Right hindlimb (tissue), 1 donor: ENCODE data around the gene RBM44.

ENCODE experiments used
- DNase-seq: peaks from one replicate; pipeline ENCODE4 v3.0.0-alpha.2; 2018

RBM44 gene

DNA sequence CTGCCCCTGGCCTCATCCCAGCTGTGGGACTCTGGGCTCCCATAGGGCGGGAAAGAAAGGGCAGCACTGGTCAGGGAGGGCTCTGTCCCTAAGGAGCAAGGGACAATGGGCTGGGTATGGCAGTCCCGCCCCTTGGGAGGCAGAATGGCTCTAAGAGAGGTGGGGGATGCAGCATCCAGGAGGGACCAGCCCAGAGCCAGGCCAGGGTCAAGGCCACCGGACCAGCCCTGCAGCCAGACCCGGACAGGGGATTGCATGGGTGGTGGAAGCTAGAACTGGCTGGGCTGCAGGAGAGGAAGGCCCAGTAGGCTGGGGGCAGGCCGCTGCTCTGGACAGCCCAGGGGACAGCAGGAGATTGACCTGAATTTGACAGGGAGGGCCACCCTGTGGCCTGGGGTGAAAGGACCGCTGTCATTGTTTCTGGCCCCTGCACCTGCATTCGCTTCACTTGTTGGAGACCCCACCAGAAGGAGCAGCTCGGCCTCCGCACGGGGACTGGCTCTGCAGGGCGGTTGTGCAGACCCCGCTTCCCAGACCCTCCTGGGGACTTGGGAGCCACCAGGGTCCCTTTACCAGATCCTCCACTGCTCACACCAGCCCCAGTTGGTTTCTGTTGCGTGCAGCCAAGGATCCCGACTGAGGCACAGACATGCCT is 75.4 kb downstream of the RBM44 start:
- no peak for DNase-seq

DNA sequence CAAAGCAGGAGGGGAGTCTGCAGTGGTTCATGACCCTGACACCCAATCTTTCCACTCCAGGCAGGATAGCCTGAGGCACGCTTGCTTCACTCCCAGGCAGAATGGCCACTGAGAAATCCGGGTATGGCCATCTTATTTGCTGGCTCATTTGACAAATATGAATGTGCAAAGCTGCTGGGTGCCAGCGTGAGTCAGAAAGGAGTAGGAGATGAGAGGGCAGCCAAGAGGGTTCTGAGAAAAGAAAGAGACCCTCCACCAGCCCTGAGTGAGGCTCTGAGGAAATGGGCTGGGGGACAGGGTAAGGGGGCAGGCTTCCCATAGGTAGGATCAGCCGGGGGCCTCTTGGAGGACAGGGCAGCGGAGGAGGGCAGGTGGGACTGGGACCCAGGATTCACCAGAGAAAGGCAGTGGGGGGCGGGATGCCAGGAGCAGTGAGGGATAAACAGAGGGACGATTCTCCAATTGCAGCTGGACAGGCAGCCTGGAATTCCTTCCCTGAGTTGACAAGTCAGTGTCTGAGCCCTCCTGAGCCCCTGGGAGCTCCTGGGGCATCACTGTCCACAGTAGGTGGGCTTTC is 76.1 kb downstream of the RBM44 start:
- no peak for DNase-seq

DNA sequence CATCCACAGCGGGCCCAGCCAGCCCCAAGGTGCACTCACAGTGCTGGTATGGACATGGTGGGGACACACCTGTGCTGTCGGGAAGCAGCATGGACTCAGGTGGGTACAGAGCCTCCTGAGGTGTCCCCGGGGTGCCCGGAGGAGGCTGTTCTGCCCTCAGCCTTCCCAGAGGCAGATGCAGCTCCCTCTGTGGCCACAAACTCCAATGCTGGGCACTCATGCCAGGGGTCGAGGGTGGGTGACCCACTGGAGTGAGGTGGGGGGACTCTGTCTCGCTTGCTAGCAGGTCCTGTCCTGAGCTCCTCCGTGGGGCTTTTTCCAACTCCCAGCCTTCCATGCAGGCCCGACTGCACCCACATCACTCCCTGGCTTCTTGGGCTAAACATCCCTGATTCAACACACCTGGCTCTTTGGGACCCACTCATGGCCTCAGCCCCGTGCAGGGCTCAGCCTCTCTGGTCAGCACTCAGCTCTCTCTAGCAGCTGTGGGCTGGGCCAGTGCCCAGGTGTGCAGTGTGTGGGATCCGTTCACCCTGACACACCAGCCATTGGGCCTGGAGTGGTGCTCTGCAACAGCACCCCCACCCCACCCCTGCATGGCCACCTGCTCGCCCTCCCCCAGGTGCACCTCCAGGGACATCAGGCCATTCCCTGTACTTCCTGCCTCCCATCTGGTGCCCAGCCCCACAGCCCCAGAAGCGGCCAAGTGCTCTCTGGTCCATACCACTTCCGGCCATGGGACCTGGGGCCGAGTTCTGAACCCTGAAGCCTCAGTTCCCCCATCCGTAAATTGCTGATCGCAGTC is 76.9 kb downstream of the RBM44 start:
- no peak for DNase-seq

DNA sequence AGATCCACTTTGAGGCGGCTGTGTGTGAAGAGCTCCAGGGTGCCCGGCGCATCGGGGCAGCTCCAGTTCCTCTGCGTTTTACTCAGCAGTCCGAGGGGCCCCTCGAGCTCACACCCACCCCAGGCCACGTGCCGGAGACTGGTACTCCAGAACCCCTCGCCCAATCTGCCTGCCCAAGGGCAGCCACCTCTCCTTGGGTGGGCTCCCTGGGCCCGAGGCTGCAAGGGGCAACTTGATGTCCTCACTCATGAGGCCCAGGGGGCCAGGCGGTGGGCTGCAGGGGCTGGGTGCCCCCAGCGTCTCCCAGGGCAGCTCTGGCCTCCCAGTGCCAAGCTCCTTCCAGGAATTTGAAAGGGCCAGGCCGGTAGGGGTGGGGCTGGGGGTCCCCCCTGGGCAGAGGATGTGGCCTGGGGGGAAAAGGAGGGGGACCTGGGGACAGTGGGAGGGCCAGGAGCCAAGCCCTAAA is 77.5 kb downstream of the RBM44 start:
- DNase-seq: no peak

DNA sequence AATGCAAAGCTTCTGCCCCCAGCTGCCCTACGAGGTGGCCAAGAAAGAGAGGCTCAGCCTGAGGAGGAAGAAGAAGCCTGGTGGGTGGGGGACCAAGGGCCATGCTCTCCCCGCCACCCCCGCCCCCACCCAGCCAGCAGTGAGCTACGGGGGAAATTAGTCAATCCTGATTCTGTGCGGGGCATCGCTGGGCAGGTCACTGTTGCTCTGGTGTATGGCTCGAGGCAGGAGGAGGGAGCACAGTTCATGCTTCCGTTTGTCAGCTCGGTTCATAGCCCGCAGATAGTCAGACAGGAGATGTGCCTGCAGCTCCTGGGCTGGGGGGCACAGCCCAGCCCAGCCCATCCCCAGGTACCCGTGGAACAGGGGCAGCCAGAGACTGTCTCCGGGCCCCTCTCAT is 78.0 kb downstream of the RBM44 start:
- no peak for DNase-seq

DNA sequence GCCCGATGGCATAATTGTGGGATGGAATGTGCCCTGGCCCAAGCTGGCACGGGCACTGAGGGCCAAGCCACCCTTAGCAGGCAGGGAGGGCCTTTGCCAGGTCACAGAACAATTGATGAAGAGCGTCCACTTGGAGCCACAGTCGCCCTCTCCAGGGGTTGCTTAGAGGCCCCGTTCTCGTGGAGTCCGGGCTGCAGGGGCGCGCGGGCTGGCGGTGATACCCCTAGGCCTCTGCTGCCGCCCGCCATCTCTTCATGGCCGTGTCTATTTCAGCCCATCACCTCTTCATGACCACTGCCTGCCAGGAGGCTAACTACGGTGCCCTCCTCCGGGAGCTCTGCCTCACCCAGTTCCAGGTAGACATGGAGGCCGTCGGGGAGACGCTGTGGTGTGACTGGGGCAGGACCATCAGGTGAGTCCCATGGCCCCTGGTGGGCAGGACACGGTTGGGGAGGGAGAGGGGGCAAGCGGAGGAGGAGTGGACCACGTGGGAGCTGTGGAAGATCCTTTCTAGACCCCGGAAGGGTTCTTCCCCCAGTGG is 78.4 kb downstream of the RBM44 start:
- no peak for DNase-seq

DNA sequence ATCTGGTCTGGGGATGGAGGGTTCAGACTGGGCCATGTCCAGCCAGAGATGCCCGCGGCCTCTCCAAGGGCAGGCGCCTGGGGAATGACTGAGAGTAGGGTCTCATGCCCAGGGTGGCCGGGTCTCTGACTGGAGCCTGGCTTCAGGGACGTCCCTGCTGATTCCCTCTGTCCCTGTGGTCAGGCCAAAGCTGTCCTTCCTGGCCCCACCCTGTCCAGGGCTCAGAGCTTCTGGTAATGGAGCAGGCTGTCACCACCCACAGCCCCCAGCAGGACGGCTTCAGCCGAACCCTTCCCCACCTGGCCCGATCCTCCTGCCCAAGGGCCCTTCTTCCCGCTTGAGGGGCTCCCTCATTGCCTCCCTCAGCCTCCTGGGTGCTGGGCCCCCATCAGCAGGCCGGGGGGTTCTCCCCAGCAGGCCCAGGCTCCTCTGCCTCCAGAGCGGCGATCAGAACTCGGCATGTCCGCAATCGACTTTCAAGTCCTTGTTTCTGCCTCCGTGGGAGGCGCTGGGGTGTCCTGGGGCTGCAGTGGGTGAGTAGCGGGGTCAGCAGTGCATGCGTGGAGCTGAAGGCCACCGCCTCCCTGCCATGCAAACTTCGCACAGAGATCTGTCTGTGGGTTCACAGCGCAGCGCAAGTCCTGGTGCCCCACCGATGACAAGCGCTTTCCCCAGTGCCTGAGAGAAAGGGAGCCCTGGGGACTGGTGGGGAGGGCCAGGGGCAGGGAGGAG is 79.2 kb downstream of the RBM44 start:
- DNase-seq: no peak

DNA sequence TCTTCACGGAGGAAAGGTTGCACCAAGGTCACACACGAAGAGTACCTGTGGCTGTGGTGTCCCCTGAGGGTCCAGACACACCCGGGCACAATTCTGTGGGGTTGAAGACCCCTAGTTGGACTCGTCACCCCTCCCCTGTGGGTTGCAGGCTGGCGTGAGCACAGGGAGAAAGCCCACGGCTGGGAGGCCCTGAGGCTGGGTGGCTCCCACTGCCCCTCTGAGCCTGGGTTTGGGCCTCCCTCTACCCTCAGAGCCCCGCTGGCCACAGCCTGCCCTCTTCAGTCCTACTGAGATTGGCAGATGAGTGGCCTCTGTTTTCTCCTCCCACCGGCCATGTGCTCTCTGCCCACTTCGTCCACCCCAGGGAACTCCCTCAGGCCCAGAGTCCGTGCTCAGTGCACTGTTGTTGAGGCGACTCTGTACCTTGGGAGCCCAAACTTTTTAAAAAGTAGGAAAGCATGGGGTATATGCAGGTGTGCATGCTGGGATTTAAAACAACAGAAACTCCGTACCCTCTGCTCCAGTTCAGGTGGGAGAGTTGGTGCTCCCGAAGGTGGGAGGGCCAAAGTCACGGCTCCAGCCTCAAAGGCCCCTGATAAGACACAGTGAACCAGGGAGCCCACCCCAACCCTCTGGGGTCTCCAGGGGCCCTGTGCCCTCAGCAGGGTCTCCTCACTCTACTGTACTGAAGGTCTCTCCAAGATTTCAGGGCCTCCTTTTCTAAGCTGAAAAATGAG is 79.9 kb downstream of the RBM44 start:
- no peak for DNase-seq

DNA sequence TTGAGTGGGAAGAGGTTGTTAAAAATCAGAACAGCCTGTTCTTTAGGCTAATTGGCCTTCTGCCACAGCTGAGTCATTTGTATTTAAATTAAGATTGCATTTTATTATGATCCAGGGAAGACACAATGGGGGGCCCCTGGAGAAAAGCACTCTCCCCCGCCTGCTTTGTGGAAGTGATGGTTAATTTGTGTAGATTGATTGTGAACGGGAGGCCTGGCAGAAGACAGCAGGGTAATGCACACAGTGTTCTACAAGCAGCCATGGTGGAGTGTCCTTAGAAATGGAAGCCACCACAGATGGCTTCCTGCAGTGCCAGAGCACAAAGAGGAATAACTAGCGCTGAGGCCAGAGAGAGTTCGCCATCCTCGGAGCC is 80.5 kb downstream of the RBM44 start:
- no peak for DNase-seq

DNA sequence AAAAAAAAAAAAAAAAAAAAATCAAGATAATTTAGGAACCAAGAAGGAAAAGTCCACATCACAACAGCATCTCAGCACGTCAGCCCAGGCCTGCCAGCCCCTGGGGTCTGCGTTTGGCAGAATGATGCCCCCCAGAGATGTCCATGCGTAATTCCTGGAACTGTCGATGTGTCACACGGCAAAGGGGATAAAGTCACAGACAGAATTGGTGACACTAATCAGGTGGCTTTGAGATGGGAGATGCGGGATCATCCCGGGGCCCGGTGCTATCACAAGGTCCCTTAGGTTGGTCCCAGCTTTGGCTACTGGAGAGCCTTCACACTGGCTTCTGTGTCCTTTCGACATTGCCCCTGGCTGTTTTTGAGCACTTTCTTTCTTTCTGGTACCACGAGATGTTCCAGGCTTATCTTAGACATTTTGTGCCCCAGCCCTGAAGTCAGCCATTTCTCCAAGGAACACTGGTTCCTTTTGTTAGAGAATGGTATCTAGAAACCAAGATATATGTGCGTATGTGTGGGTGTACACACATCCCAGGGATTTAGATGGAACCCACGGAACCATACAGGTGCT is 81.5 kb downstream of the RBM44 start:
- no peak for DNase-seq

DNA sequence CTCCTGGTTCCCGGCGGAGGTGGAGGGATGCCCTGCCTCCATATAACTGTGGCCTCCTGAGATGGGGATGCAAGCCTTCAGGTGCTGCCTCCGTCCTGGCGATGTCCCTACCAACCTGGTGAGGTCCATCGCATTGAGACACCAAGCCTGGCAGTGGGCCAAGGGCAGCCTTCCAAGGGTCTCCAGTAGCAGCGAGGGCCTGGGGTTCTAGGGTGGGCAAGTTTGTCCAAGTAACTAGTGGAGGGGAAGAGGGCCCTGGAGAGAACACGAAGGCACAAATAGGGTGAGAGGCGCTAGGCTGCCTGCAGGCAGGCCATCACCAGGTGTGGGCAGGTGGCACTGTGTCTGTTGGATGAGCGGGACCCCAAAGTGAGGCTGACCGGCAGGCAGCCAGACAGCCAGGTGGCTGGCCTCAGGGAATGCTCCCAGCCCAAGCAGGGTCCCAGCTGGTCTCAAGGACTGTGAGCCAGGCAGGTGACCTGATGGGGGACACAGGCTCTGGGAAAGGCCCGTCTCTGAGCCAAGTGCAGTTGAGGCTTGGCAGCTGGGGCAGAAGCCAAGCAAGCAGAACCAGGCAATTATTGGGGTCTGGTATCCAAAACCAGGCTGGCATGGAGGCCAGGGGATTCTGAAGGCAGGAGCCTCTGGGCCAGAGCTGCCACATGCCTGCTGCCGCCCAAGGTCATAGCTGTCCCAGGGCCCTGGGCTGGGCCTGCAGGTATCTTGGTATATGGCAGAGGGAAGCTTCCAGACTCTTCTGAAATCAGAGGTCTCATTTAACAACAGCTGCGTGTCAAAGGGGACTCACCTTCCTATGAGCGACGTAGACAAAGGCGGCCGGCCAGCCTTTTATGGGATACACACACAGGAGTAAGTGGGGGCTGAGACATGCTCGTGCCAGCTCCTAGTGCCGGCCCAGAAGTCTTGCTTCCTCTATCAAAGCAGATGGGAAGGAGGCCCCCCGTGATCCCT is 84.2 kb downstream of the RBM44 start:
- DNase-seq: no peak

DNA sequence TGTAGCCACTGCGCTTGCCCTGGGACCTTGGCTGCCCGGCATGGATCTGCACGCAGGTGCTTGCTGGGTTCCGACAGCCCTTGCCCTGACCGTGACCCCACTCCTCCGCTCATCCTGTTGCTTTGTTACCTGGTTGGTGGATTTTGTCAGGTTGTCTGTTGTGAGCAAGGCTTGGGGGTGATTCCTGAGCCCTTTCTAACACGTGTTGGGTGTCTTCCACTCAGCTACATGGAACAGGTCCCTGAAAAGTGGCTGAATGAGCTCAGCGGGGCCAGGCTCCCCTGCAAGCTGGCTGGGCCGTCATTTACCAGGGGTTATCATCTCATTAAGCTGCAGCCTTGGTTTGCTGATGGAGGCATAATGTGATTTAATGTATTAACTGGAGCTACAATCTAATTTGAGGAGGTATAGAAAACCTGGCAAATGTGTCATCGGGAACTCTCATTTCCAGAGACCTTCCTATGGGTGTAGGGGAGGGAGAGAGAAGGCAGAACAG is 85.4 kb downstream of the RBM44 start:
- DNase-seq: no peak

DNA sequence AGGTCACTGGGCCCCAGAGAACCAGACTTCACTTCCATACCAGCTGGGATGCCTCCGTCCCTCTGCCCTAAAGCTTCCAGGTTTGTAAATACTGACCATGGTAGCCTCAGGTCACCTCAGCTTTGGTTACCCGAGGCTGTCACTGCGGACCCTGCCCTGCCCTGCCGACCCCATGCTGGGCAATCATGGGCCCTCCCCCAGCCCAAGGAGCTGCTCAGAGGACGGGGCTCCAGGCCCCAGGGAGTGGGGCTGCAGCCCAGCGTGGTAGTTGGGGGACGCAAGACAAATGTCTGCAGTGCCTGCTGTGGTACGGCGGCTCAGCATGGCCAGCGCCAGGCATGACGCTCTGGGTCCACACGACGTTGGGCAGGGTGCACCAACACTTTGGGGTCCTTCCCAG is 86.1 kb downstream of the RBM44 start:
- no peak for DNase-seq

DNA sequence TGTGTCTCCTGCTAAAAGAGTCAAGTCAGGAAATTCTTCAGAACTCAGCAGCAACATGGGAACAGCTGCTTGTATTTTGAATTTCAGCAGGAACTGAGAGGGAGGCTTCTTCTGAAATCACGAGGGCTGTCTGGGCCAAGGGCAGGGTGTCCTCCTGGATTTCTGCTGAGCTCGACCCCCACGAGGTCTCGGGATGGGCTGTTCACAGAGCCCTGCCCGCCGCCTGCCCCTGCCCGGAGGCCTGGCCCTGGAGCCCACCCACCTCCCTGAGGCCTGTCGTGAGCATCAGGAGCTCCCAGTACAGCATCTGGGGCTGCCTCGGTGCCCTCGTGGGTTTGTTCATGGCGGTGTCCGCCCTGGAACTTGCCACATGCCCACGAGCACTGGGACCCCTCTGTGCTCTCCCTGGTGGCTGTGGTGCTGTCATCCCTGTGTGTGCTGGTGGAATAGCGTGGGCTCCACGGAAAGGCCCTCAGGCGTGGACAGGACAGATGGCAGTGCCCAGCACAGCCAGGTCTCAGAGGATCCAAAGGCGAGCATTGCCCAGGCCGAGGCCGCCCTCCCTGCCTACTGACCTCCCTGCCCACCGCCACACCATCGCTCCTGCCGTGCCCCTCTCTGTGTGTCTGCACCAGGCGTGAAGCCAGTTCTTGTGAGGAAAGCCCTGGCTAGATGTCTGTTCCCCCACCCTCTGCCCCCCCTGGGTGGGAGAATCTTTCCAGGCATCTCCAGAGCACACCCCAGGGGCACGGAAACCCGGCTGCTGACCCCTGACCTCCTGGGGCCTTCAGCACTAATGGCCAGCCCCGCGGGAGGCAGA is 86.7 kb downstream of the RBM44 start:
- DNase-seq: no peak

DNA sequence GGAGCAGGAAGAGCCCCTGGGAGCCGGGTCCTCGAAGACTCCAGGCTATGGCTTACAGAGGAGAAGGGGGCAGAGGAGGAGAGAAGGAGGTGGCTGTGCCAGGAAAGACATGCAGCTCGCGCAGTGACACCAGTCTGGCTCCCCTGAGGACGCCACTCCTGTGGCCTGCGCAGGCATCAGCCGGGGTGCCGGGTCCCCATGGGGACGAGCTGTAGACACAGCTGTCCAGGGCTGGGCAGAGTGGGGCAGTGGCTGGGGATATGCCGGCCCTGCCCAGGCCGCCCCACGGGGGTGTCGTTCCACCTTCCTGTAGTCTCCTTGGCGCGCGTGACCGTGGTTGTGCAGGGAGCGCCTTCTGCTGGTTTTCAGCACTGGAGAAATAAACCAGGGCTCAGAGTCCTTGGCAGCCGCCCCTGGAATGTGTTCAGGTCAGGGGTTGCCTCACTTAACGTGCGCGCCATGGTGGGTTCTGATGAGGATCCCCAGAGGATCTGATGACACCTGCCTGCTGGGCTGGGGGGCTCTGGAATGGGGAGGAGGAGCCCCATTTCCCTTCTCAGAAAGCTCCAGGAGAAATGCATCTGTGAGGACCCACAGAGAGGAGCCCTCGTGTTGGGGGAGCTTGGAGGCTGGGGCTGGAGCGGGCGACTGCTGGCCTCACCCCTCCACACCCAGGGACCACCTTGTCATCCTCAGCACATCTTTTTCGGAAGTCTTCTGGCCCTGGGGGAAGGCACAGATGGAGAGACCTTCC is 87.5 kb downstream of the RBM44 start:
- DNase-seq: no peak

DNA sequence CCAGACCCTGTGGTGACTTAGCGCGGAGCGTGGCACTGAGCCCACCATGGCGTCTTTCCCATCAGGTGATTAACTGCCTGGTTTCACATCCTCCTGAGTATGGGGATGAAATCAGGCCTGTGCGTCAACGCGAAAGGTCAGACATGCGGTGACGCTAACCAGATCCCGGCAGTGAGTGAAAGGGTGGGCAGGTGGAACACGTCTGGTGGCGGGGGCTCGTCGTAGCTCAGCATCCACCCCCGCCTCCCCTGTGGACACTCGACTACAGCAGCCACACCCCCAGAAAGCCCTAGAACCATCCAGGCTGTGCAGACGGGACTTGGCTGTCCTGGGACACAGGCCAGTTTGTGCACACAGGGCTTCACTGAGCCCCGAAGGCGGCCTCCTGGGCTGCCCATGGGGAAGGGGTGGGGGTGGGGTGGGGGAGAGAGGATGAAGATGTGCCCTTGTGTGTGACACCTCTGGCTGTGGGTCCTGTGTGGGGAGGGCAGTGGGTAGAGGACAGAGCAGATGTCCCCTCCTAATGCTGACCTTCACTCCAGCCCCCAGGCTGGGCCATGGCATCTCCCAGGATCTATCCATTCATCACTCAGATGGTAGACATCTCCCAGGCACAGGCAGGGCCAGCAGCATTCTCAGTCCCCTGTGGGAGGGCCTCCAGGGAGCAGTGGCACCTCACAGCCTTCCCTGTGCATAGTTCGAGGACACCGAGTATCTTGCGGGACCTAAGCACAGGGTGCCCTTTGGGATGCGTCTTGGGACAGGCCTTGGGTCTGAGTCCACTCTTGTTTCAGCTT is 88.3 kb downstream of the RBM44 start:
- peak; percentile 56 for DNase-seq

DNA sequence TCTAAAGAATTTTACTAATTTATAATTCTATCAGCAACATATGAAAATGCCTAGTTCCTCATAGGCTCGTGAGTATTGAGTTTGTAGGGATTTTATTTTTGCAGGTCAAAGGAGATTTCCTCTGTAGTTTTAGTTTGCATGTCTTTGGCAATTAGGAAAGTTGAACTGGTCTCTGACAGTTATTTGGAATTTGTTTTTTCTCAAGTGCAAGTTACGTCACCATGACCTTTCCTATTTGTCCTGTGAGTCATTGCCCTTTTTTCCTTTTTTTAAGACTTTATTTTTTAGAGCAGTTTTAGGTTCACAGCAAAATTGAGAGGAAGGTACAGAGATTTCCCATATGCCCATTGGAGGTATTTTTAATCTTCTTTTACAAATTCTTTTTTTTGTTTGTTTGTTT is 89.8 kb downstream of the RBM44 start:
- no peak for DNase-seq

DNA sequence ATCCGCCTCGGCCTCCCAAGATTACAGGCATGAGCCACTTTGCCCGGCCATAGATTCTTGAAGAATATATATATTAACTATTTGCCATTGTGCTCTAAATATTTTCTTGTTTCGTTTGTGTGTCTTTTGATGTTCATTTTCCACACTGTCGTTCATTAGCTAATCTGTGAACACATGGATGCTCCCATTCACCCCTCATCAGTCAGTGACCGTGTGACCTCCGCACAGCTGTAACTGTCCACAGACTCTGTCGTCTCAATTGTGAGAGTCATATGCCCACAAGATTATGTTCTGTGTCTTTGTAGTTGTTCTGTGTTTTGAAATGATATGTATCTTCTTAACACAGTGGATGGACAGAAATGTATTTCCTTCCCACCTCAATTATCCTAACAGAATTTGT is 90.4 kb downstream of the RBM44 start:
- DNase-seq: no peak
